DMS114 treated with DMSO at 0.1 percent for 48 hours (cell line): ENCODE data around the gene PTBP3.
"Not testable (repeated sequence)": the region's sequence is repeated elsewhere in the genome, so short reads cannot be mapped to it uniquely, and the experiment has no call there.

Source experiments
- DNase-seq: peaks from one replicate; lab custom pipeline; 2025; ENCODE audit not compliant: unreplicated experiment; lab: John Stamatoyannopoulos, UW

Gene PTBP3

DNA sequence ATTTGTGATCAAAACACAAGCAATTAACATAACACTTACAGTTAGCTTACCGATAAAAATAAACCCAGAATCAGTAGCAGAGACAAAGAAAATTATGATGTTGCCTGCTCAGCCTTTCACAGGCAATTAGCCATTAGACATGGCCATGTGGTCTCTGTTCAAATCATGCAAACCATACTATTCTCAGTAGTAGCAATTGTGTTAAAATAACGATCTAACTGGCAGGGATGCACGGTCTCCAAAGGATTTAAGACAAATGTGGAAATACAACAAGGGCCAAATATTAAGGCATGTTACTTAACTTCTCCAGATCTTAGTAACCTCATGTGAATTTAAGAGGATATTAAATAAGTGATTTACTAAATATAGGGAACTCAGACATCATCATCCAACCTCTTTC, 59.5 kb downstream of the PTBP3 start:
- no peak for DNase-seq

DNA sequence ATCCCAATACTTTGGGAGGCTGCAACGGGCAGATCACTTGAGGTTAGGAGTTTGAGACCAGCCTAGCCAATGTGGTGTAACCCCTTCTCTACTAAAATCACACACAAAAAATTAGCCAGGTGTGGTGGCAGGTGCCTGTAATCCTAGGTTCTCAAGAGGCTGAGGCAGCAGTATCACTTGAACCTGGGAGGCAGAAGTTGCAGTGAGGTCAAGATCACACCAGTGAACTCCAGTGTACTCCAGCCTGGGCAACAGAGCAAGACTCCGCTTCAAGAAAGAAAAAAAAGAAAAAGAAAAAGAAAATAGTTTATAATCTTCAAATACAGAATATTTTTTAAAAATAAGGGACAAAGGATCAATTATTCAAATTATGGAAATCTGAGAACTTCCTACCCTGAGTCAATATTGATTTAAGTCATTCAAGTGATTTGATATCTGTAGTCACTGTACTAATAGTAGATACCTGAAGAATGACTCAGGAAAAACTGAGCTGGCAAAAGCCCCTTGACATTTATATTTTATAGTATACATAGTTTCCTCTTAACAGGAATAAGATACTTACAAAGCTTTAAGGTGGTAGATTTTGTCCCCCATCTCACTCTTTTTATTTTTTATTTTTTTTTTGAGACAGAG, 61.8 kb downstream of the PTBP3 start:
- no peak for DNase-seq

DNA sequence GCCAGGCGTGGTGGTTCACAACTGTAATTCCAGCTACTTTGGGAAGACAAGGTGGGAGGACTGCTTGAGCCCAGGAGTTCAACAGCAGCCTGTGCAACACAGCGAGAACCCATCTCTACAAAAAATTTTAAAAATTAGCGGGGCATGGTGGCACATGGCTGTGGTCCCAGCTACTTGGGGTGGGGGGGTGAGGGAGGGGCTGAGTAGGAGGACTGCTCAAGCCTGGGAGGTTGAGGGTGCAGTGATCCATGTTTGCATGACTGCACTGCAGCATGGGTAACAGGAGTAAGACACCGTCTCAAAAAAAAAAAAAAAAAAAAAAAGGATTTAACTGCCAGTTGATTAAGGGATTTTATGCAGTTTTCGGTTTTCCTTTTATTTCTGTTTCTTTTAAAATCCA, 65.0 kb downstream of the PTBP3 start:
- DNase-seq, result no peak

DNA sequence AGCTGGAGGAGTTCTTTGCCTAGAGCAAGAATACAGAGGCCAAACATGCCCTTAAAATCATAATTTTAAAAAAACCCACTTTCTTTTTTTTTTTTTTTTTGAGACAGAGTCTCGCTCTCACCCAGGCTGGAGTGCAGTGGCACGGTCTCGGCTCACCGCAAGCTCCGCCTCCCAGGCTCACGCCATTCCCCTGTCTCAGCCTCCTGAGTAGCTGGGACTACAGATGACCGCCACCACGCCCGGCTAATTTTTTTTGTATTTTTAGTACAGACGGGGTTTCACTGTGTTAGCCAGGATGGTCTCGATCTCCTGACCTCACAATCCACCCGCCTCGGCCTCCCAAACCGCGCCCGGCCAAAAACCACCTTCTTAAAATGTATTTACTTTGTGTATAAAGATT, 66.3 kb downstream of the PTBP3 start:
- DNase-seq, result not testable (repeated sequence)

DNA sequence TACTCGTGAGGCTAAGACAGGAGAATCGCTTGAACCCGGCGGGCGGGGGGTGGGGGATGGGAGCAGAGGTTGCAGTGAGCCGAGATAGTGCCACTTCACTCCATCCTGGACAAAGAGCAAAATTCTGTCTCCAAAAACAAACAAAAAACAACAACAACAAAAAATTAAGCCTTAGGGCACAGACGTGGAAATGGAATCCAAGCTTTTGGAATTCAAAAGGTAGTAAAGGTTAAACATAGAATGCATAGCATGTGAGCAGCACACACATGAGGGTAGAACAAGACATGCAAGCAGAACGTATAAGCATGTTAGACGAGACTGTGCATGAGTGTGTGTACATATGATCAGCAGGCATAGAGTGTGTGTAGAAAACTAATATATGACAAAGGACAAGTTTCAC, 68.0 kb downstream of the PTBP3 start:
- no peak for DNase-seq

DNA sequence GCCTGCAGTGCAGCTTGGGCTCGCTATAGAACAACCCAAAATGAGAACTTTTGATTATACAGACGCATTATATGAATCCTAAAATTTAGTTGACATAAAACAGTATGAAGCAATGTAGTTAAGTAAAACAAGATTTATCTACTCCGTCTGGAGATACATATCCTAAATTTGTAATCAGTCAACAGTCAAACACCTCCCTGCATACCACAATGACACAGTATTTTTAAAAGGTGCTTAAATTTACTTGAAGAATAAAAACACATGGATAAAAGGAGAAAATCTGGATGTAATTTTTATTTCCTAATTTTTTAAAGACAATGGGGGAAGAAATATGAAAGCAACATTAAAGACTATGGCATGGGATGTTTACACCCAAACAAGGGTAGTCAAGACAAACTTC, 70.8 kb downstream of the PTBP3 start:
- no peak for DNase-seq

DNA sequence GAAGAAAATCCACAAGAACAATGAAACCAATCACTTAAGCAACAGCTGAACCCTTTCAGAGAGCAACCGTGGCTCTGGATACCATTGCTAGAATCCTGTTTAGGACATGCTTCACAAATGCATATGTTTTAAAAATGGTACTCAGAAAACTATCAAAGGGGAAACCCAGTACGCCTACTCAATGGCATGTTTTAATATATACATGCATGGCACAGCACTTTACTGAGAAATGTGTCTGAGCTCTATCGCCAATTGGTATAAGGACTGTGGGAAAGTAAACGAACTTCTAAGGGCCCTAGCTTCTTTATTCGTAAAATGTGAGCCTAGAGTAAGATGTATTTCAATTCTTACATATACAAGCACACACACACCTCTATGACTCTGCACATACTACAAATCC, 72.3 kb downstream of the PTBP3 start:
- DNase-seq, result no peak

DNA sequence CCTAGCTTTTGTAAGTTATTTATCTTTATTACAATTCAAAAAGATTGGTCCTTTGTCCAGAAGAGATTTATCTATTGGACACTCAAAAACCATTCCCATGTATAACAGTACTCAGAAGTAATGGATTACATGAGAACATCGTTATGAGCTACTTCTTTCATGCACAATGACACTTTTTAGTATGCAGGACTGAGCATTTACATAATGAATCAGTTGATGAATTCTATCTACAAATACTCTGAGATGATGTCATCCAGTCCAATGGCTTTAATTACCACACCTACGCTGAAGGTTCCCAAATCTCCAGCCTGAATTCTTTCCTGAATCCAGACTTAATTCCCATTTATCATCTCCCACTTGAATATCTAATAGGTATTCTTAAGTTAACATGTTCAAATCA, 75.3 kb downstream of the PTBP3 start:
- no peak for DNase-seq

DNA sequence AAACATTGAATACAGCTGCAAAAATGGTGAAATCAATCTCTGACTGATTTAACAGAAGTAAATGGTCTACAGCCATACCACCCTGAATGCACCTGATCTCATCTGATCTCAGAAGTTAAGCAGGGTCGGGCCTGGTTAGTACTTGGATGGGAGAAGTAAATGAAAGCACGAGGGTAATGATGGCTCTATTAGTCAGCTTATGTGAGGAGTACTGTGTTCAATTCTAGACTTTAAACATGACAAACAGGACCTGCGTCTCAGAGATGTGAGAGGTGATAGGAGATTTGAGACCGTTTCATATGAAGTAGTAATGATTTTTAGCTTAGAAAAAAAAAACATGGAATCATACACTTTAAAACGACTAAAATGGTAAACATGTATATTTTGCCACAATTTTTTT, 81.2 kb downstream of the PTBP3 start:
- DNase-seq, result no peak

DNA sequence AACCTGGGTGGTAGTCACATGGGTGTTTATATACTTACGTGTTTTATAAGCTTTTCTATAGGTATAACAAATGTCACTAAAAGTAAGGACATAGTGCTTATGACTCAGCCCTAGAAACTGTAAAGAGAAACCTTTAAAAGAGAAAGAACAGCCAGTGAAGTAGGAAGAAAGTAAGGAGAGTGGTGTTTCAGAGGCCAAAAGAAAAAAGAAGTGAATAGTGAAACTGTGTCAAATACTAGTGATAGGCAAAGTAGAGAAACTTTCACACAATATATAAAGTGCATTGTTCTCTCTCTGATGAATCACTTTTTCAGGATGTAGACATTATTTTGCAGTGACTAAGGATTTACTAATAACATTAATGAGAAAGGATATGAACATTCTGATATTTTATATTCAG, 84.1 kb downstream of the PTBP3 start:
- no peak for DNase-seq

DNA sequence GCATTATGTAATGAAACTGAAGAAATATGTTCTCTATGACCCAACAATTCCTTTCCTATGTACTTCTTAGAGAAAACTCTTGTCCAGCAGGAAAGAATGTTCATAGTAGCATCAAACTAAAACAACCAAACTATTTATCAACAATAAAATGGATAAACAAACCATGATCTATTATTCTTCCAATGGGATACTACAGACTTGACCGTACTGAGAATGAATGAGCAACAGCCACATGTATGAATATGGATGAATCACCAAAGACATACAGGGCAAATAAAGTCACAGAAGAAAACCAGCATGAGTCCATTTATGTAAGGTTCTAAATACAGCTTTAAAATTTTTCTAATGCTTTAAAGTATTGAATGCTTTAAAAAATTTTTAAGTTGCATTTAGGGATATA, 84.7 kb downstream of the PTBP3 start:
- no peak for DNase-seq

DNA sequence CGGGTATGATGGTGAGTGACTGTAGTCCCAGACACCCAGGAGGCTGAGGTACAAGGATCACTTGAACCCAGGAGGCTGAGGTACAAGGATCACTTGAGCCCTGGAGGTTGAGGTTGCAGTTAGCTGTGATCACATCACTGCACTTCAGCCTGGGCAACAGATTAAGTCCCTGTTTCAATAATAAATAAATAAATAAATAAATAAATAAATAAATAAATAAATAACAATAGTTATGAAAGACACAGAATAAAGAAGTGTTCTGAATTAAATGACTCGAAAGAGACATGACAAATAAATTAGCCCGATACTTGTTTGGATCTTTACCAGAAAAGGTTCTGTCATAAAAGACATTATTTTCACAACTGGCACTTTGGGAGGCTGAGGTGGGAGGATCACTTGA, 86.3 kb downstream of the PTBP3 start:
- no peak for DNase-seq

DNA sequence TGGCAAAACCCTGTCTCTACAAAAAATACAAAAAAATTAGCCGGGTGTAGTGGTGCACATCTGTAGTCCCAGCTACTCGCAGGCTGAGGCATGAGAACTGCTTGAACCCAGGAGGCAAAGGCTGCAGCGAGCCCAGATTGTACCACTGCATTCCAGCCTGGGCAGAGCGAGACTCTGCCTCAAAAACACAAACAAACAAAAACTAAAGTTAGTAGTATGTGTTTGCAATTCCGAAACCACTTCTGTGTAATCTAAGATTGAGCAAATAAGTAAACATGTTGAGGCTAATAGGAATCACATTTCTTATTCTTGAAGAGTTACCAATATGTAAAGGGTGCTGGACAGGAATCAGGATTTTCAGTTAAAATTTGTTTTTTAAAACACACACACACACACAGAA, 88.3 kb downstream of the PTBP3 start:
- no peak for DNase-seq

DNA sequence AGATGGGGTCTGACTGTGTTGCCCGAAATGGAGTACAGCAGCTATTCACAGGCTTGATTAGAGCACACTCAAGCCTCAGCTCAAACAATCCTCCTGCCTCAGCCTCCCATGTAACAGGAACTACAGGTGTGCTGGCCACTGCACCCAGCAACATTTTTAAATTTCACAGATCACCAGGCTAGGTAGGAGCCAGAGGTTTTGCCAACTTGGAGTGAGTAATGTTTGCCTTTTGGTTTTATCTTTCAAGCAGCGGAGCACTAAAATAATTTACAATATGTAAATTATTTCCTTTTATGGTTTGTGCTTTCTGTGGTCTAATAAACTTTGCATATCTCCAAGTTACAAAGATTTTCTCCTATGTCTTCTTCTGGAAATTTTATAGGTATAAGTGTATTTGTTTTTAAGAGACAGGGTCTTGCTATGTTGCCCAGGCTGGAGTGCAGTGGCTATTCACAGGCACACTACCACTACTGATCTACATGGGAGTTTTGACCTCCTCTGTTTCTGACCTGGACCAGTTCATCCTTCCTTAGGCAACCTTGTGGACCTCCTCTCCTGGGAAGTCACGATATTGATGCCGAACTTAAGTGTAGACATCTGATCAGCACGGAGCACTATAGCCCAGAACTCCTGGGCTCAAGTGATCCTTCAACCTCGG, 91.1 kb downstream of the PTBP3 start:
- DNase-seq, result no peak

DNA sequence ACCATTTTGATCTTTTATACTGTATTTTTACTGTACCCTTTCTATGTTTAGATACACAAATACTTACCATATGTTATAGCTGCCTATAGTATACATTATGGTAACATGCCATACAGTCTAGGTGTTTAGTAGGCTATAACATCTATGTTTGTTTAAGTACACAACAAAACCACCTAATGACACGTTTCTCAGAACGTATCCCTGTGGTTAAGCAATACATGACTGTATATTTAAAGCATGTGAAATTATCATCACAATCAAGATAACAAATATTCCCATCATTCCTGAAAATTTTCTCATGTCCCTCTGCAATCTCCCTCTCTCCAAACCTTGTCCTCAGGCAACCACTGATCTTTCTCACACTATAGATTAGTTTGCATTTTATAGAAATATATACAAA, 91.9 kb downstream of the PTBP3 start:
- no peak for DNase-seq

DNA sequence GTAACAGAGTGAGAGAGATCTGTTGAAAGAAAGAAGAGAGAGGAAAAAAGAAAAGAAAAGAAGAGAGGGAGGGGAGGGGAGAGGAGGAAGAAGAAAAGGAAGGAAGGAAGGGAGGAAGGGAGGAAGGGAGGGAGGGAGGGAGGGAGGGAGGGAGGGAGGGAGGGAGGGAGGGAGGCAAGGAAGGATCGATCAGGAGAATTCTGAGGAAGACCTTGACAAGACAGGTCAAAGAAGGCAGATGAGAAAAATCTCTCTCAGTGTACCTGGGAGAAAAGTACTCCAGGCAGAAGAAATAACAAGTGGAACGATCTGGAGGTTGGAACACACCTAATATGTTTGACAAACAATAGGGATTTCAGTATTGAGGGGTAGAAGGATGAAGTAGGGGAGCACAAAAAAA, 93.7 kb downstream of the PTBP3 start:
- no peak for DNase-seq

DNA sequence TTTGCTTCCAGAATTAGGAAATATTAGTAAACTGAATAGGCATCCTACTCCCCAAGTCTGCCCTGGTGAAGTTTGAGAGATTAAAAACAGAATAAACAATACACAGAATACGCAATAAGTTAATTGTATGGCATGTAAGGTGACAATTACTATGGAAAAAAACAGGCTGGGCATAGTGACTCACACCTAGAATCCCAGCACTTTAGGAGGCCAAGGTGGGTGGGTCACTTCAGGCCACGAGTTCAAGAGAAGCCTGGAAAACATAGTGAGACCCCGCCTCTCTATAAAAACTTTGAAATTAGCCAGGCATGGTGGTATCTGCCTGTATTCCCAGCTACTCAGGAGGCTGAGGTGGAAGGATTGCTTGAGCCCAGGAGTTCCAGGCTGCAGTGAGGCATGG, 94.1 kb downstream of the PTBP3 start:
- no peak for DNase-seq

DNA sequence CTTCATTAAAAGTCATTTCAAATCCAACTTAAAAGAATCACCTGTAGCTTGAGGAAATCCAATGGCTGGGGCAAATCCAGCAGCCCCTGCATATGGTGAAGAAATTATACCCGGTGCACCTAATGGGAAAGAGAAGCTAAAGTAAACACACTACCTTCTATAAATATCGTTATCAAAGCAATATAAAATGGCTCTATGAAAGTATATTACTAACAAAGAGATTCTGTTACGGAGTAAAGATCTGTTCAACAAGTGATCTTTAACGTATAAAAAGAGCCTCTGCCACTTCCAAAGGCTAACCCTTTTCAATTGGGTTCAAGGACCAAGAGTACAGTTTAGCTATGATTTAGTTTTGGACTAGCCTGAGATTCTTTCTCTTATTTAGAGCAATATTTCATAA, 98.6 kb downstream of the PTBP3 start:
- no peak for DNase-seq

DNA sequence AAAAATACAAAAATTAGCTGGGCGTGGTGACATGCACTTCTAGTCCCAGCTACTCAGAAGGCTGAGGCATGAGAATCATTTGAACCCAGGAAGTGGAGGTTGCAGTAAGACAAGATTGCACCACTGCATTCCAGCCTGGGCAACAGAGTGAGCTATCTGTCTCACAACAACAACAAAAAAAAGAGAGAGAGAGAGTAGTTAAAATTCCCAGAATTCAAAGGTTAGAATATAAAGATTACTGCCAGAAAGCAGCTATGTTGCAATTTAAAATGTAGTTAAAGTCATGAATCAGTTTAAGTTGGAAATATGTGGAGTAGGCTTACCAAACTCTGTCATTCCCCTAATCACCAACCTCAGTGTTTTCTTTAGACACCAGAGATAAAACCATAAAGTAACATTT, 99.7 kb downstream of the PTBP3 start:
- DNase-seq, result no peak

DNA sequence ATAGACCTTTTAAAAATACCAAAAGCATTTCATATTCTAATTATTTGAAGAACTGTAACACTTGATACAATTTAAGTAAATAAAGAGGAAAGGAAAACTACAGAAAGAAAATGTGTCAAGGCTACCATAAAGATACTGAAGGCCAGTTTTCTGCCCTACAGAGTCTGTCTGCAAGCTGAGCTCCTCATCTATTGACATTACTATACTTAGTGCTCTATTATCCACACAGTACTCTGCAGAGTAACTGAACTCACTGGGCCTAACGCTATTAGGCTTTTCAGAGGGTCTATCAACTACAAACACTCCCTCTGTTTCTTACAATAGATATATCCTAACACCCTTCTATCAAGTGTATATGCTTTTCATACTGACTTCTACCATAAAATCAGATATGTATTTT, 101.2 kb downstream of the PTBP3 start:
- DNase-seq, result no peak

DNA sequence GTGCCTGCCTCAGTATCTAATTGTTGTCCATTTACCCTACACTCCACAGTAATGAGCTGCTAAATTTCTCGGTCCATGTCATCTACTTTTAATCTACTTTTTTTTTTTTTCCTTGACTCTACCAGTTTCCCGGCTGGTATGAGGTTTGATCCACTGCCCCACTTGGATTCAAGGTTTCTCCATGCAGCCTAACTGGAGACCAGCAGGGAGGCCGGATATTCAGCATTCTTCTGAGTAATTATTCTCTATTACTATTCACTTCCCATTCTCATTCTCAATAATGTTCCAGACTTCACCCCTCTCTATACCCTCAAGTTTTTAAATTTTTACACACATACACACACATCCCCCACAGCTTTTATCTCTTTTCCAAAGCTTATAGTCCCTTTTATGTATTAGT, 107.3 kb downstream of the PTBP3 start:
- no peak for DNase-seq

DNA sequence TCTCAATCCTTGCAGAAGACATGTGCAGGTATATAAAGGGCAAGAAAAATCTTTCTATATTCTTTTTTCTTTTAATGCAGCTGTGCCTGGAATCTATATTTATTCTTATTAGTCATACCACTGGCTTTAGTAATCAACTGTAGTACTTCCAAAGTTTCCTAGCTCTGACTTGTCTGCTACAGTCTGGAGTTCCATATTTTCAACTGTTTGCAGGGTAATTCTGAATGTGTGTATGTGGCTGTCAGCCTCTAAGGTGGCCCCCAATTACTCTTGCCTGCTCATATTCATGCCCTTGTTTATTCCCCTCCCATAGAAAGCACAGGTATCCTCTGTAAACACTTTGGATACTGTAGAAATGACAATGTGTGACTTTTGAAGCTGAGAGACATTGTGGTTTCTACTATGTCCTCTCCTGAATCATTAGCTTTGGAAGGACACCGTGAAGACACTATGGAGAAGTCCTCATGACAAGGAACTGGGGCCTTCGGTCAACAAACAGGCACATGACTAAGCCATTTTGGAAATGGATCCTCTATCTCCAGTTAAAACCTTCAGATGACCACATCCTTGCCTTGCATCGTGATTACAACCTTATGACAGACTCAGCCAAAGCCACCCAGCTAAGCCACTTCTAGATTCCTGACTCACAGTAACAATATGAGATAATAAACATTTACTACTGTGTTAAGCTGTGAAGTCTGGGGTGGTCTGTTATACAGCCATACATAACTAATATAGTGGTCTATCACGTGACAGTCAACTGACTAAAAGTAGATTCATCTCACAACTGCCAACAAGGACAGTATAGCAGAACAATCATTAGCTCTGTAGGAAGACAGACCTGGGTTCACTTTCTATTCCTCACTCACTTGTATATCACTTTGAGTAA, 108.8 kb downstream of the PTBP3 start:
- DNase-seq, result no peak
